GM08714 (cell line): ENCODE results near the gene AHRR.

ENCODE experiments used
- H3K4me3 ChIP-seq: fragments of 200-500 bp; sonication (Bioruptor generic); 2 replicates; pipeline ENCODE4 v1.5.1; 2014; ENCODE audit warnings: mild to moderate bottlenecking, low read length, inconsistent platforms
- ZNF274 ChIP-seq: IDR thresholded peaks from 2 replicates; pipeline ENCODE4 v1.6.1; 2012; ENCODE audit warnings: mild to moderate bottlenecking, low read depth, low read length

The AHRR gene

DNA sequence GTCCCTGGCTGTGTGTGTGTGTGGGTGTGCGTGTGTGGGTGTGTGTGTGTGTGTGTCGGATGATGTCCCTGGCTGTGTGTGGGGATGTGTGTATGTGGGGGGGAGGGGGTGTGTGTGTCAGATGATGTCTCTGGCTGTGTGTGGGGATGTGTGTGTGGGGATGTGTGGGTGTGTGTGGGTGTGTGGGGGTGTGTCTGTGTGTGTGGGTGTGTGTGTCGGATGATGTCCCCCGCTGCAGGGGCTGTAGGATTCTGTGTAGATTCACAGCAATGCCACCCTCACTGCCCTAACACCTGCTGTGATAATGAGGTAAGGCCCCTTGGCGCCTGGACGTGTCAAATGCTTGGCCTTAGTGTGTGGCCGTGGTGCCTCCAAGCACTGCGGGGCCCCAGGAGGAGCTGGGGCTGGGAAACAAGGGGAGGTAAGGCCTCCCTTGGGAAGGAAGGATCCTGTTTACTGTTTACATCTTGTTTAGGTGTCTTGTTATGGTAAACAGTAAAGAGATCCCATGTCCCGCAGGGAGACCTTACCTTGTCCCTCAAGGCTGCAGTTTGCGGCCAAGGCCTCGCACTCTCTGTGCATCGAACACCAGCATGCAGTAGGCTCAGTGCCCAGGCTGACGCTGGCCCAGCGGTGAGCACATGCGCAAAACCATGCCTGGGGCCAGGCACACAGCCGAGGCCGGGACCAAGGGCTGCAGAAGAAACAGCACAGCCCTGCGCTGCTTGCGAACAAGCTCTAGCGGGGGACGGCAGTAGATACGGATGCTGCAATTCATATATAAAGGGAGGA lies 24.1 kb downstream of the AHRR start:
- H3K4me3 ChIP-seq = no peak overlapping the region
- TF ChIP-seq ZNF274 = no peak

DNA sequence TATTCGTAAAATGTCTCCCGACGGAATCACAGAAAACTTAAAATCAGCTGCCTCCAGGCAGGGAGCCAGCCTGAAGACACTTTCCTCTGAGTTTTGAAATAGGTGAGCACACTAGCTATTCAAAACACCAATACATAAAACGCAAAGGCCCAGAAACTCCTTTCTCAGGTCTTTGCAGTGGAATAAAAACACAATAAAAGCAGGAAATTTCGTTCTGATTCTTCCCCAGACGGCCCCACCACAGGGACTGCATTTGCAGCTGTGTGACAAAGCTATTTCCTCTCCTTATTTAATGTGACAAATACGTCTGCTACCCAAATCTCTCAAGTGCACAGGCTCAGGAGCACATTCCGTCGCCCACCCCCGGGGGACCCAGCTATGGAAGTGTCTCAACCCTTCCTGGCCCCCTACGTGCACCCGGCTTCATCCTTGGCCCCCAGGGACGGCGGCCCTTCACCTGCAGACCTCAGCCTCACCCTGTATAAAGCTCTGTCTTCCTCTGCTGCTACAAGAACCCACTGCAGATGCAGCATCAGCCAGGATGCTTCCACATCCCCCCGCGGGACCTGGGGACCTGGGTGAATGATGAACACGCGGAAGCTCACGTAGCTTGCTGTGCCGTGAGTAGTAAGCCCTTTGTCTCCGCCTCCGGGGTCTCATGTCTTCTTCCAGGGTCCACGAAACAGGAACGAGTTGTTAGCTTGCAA lies 24.9 kb downstream of the AHRR start:
- TF ChIP-seq ZNF274 = no peak
- H3K4me3 ChIP-seq = no peak overlapping the region

DNA sequence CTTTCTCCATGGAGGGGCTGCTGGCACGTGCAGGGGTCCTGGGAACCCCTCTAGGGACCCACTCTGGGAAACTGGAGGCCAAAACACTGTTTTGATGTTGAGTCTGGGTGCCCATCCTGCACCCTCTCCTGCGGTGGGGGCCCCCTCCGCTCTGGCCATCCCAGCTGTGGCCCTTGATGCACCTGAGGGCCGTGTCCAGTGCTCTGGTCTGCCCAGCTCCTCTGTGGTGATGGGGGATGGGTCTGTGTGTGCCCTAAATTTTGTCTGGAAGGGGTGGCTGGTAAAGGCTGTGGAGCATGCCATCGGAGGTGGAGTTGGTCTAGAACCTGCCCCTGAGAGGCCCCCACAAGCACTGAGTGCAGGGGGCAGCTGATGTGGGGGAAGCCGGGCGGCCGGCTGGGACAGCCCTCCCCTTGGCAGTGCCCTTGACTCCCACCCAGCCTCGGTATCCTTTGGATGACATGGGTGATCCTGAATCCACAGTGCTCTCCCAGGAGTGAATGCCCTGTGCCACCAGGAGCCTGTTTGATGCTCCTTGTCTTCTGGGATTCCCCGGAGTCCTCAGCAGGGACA lies 26.3 kb downstream of the AHRR start:
- H3K4me3 ChIP-seq = no peak overlapping the region
- TF ChIP-seq ZNF274 = no peak

DNA sequence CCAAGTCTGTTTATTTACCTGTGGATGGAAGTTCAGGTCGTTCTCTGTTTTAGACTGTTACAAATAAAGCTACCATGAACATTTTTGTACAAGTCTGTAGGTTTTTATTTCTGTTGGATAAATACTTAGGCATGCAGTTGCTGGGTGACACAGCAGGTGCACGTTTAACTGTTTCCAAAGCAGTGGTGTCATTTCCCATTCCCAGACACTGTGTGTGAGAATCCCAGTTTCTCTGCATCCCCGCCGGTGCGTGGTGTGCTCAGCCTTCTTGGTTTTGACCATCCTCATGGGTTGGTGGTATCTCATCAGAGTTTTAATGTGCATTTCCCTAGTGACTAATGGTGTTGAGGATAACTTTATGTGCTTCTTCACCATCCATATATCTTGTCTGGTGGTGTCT lies 27.2 kb downstream of the AHRR start:
- H3K4me3 ChIP-seq = no peak overlapping the region
- TF ChIP-seq ZNF274 = no peak

DNA sequence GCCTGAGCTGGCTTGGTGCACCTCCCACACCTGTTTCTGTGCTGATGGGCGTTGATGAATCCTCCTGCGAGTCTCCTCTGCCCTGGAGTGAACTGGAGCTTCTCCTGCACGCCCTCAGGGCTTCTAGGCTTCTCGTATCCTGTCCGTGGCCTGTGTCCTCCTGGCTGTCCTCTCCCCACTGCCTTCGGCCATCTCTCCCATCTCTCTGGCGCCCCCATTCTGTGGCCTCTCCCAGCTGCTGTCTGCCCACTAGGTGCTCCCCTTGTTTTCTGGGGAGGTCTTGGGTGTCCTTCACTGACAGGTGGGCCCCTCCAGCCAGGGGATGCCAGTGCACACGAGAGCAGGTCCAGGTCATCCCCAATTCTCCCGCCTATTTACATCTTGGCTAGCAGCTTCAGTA lies 28.8 kb downstream of the AHRR start:
- no peak for TF ChIP-seq ZNF274
- H3K4me3 ChIP-seq = no peak overlapping the region

DNA sequence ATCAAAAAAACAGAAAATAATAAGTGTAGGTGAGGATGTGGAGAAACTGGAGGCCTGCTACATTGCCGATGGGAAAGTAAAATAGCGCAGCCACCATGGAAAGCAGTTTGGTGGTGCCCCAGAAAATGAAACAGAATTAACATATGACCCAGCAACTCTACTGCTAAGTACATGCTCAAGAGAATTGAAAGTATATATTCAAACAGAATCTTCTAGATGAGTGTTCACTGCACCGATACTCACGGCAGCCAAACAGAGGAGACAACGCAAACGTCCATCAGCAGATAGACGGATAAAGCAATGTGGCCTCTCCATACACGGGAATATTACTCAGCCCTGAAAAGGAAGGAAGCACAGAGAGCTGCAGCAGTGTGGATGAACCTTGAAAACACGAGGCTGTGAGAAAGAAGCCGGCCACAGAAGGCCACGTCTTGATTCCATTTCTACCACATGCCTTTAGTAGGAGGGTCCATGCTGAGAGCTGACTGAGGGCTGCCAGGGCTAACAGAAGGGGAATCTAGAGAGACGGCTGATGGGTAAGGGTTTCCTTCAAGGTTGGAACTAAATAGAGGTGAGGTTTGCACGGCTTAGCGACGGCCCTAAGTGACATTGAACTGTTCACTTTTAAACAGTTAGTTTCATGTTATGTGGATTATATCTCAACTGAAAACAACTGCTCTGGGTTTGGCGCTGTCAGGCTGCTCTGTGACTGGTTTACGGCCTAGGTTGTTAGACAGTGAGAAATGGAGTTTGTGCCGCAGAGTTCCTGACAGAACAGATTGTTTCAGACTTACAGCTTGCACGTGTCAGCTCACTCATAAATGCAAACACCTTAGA lies 29.8 kb downstream of the AHRR start:
- TF ChIP-seq ZNF274 = no peak
- no peak overlapping the region for H3K4me3 ChIP-seq

DNA sequence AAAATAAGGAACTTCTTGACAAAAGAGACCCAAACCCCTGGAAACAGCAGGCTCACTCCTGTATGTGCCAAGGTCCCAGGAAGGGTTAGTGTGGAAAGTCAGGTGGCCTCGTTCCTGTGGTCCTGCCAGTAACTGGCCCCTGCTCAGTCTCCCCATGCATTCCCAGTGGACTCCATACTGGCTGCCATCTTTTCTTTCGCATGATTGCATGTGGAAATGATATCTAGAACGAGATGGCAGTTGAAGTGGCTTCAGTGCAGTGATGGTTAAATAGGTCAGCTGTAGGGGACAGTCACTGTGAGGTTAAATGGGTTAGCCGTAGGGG lies 30.4 kb downstream of the AHRR start:
- TF ChIP-seq ZNF274 = no peak
- no peak overlapping the region for H3K4me3 ChIP-seq

DNA sequence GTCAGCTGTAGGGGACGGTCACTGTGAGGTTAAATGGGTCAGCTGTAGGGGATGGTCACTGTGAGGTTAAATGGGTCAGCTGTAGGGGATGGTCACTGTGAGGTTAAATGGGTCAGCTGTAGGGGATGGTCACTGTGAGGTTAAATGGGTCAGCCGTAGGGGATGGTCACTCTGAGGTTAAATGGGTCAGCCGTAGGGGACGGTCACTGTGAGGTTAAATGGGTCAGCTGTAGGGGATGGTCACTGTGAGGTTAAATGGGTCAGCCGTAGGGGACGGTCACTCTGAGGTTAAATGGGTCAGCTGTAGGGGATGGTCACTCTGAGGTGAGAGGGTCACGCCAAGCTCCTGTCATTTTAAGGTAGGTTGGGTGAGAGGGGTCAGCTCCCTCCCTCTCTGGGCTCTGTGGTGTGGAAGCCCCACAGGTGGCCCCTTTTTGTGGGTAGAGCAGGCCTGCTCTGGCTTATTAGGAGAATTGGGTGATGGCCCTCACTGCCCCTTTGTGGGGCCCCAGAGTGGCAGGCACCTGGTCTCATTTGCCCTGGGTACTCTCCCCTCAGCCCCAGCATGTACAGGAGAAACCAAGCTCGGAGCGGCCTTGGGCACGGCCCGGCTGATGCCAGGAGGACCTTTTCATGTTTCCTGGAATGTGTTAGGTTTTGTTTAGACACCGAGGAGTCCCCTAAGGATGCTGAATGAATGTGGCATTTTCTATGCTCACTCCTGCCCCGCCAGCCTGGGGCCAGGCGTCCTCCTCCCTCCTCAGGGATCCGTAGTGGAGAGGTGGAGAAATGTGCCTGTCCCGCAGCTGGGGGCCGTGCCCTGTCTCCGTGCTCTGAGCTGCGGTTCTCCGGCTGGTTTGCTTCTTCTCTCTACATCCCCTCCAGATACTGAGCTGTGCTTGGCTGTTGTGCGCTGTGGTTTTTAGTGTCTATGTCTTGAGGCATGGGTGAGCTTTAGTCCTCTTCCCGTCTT lies 31.4 kb downstream of the AHRR start:
- H3K4me3 ChIP-seq = no peak overlapping the region
- TF ChIP-seq ZNF274 = no peak

DNA sequence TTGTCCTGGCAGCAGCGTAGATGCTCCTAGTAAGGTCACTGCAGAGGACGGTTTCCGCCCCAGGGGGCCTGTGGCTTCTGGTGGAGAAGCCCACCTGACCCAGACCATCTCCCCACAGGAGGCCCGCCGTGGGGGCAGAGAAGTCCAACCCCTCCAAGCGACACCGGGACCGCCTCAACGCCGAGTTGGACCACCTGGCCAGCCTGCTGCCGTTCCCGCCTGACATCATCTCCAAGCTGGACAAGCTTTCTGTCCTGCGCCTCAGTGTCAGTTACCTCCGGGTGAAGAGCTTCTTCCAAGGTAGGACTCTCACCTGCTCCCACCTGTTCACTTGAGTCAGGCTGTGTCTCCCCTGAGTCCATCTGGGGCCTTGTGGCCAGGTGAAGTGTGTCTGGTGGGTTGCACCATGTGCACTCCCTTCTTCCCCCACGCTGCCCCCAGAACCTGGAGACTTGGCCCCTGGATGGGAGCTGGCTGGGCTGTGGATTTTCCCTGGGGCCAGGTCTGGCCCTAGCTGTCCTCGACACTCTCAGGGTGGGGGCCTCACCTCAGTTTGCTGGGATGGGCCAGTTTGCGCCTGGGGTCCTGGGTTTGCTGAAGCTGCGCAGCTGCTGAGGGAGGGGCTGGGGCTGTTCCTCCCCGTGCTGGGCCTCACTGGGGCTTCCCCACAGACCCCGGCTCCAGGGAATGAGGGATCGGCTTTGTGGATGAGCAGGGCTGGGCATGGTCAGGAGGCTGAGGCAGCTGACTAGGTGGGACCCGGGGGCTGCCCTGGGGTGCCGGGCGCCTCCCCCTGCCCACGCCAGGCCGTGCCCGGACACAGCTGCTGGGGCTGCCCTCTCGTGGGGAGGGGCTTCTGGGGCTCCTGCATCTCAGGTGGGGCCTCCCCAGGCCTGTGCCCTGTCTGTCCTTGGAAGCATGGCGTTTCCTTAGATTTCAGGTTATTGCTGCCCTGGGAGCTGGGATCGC lies 32.4 kb downstream of the AHRR start:
- H3K4me3 ChIP-seq = no peak overlapping the region
- TF ChIP-seq ZNF274 = no peak

DNA sequence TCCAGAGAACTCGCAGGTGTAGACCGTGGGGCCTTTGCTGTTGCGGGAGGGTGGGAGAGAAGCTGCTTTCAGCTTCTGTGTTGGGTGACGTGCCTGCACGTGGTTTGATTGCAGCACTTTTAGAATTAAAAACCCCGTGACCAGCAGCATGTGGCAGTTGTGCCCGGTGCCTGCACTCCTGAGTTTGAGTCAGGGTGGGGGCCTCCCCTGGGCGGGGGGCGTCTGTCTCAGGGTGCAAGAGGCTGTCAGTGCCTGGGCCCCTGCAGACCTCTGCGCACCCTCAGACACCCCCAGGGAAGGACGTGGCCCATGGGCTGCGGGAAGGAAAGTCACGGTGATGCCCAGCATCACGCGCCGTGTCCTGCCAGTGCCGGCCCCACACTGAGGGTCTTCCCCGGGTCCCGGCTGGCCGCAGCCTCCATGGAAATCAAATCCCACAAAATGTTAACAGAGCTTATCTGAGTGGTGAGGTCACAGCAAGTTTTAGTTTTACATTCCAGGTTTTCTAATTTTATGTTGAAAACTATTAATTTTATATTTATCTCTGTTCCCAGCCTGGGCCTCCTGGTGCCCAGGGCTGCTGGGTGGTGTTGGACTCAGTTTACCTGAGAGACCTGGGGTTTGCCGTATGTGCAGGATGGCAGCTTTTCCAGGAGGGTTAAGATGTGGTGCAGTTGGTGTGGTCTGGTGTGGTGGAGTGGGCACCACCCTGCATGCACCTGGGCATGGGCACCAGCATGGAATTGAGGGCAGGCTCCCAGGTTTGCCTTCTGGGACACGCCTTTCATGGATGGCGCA lies 33.3 kb downstream of the AHRR start:
- H3K4me3 ChIP-seq = no peak overlapping the region
- TF ChIP-seq ZNF274 = no peak

DNA sequence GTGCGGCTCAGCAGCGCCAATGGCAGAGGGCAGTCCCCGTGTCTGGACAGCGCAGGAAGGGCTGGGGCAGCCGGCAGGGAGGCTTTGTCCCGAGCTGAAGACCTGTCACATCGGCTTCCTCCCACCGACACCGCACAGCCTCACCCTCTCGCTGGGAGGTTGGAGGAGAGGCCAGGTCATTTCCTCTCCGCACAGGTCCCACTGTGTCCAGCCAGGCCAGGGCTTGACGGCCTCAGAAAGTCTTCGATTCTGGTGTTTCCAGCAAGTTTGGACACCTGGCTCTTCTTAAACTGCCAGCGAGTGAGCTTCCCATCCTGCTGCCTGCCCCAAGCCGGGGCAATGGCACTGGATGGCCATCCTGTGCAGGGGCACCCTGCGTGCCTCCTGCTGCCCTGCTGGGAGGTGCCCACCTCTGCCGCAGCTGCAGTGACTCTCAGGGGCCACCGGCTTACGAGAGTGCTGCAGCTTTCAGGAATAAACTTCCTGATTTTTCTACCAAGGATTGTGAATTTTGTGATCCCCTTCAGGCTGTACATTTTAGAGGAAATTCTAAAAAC lies 33.9 kb downstream of the AHRR start:
- no peak overlapping the region for H3K4me3 ChIP-seq
- no peak for TF ChIP-seq ZNF274
